COLO668 (cell line): Measurements from ENCODE around the gene NCK1.

Experiments used
- DNase-seq: peaks from one replicate; lab custom pipeline; 2025; ENCODE audit not compliant: unreplicated experiment; lab: John Stamatoyannopoulos, UW

NCK1 gene

GRCh38 chr3:136861890-136862616, at the start of gene NCK1:
Gene NCK1 (plus strand): TSS chr3:136862208. CDS start chr3:136928002, 65,794 bp downstream.
- peak; percentile 94 for DNase-seq

GRCh38 chr3:136817448-136817847, 44.6 kb upstream of the NCK1 start:
- DNase-seq: no peak

- DNase-seq: no peak
These were observed 43.7 kb upstream of the NCK1 start for GRCh38 chr3:136818191-136818768.

GRCh38 chr3:136818769-136819391, 43.1 kb upstream of the NCK1 start, which contains the start of gene SLC35G2:
Gene SLC35G2 (plus strand): TSS chr3:136819126. CDS start chr3:136854461, 35,335 bp downstream.
- peak; percentile 56 for DNase-seq

GRCh38 chr3:136819392-136819730, 42.6 kb upstream of the NCK1 start:
- DNase-seq: peak; percentile 49

GRCh38 chr3:136819731-136820679, 42.0 kb upstream of the NCK1 start:
- DNase-seq: peak; percentile 62

- DNase-seq: no peak
These were observed 30.5 kb upstream of the NCK1 start for GRCh38 chr3:136831461-136831860.

- no peak for DNase-seq
These were observed 26.8 kb upstream of the NCK1 start for GRCh38 chr3:136835089-136835812.

- no peak for DNase-seq
These were observed 26.0 kb upstream of the NCK1 start for GRCh38 chr3:136835813-136836510.

GRCh38 chr3:136836511-136837156, 25.4 kb upstream of the NCK1 start:
- no peak for DNase-seq

- DNase-seq: no peak
These were observed 23.1 kb upstream of the NCK1 start for GRCh38 chr3:136838641-136839555.

GRCh38 chr3:136839556-136839931, 22.5 kb upstream of the NCK1 start:
- DNase-seq: no peak

- no peak for DNase-seq
These were observed 21.8 kb upstream of the NCK1 start for GRCh38 chr3:136840252-136840651.

GRCh38 chr3:136842294-136842693, 19.7 kb upstream of the NCK1 start:
- DNase-seq: no peak

- no peak for DNase-seq
These were observed 17.3 kb upstream of the NCK1 start for GRCh38 chr3:136844724-136845123.

- no peak for DNase-seq
These were observed 9.8 kb upstream of the NCK1 start for GRCh38 chr3:136852180-136852579.

- no peak for DNase-seq
These were observed 5.3 kb upstream of the NCK1 start for GRCh38 chr3:136856665-136857064.

- no peak for DNase-seq
These were observed 3.6 kb upstream of the NCK1 start for GRCh38 chr3:136858381-136858780.
